Measurements from ENCODE around the gene AGPAT1. TPM values are rescaled to one million over a fixed set of nuclear protein-coding genes. Genes with fewer than 3 reads are reported as not detected.
A peak's percentile ranks its signal among the peaks of the same experiment; 100 is the strongest.

Gene AGPAT1
- total RNA-seq, 3 donors from 2014 or later: 49.0 to 60.1 (median 56.2) TPM

- TF ChIP-seq CTCF (IDR thresholded peaks at IDR 0.05): no peak
- intact Hi-C loops (cut with DNase I, micrococcal nuclease): no loop called here
- Histone ChIP-seq H3K4me3 (no peak overlapping the region), H3K4me1 (ENCODE audit: low read depth) (no peaks in the 10 kb centered on the region), H3K9me3 (no peaks in the 10 kb centered on the region), H3K36me3 (ENCODE audit: low read depth) (no peaks in the 10 kb centered on the region)
- ATAC-seq: no peak
- DNase-seq: peak in 2 of 3 donors; percentile 34 to 57
Measured at GRCh38 chr6:32166411-32167061, 9.3 kb downstream of the AGPAT1 start.

GRCh38 chr6:32164295-32164694, 11.6 kb downstream of the AGPAT1 start, which contains the start of gene EGFL8:
EGFL8 (plus strand) TSS chr6:32164595; CDS start chr6:32166166, 1,571 bp downstream.
- no peak for TF ChIP-seq CTCF (IDR thresholded peaks at IDR 0.05)
- intact Hi-C loops (cut with DNase I, micrococcal nuclease): no loop called here
- no peak for DNase-seq
- no peak for ATAC-seq
- Histone ChIP-seq H3K4me3 (no peak within 1 kb of the TSS), H3K9me3 (no peaks in the 10 kb centered on the region), H3K36me3 (ENCODE audit: low read depth) (no peaks in the 10 kb centered on the region), H3K4me1 (ENCODE audit: low read depth) (no peaks in the 10 kb centered on the region)

GRCh38 chr6:32163559-32164258, 12.2 kb downstream of the AGPAT1 start:
- Histone ChIP-seq H3K4me1 (ENCODE audit: low read depth) (no peaks in the 10 kb centered on the region), H3K9me3 (no peaks in the 10 kb centered on the region), H3K4me3 (no peak overlapping the region), H3K36me3 (ENCODE audit: low read depth) (no peaks in the 10 kb centered on the region)
- TF ChIP-seq CTCF (IDR thresholded peaks at IDR 0.05): no peak
- no peak for ATAC-seq
- DNase-seq: no peak
- intact Hi-C loops (cut with DNase I, micrococcal nuclease): no loop called here

GRCh38 chr6:32158052-32158451, 17.8 kb downstream of the AGPAT1 start:
- no peak overlapping the region for H3K4me3 ChIP-seq
- ATAC-seq: no peak
- H3K9me3 ChIP-seq: no peaks in the 10 kb centered on the region
- no peaks in the 10 kb centered on the region for H3K36me3 ChIP-seq (ENCODE audit: low read depth)
- no peak for TF ChIP-seq CTCF (IDR thresholded peaks at IDR 0.05)
- DNase-seq: no peak
- intact Hi-C loops (cut with DNase I, micrococcal nuclease): no loop called here
- peaks cover 22% of the 10 kb centered on the region for H3K4me1 ChIP-seq (ENCODE audit: low read depth)

- no peak for ATAC-seq
- H3K36me3 ChIP-seq (ENCODE audit: low read depth): no peaks in the 10 kb centered on the region
- DNase-seq: no peak
- peaks cover 26% of the 10 kb centered on the region for H3K4me1 ChIP-seq (ENCODE audit: low read depth)
- no peaks in the 10 kb centered on the region for H3K9me3 ChIP-seq
- no peak for TF ChIP-seq CTCF (IDR thresholded peaks at IDR 0.05)
- intact Hi-C loops (cut with DNase I, micrococcal nuclease): no loop called here
- no peak overlapping the region for H3K4me3 ChIP-seq
Measured at GRCh38 chr6:32156891-32157290, 19.0 kb downstream of the AGPAT1 start.

Data from mucosa of descending colon (tissue), 3 donors.